Measurements from ENCODE around the gene FAM120AOS.

FAM120AOS gene

GRCh38 chr9:93470391-93470790 lies 17.0 kb upstream of the FAM120AOS start:
- Histone ChIP-seq H3K4me1 (ENCODE audit: control insufficient read depth, insufficient read depth, low read length, poor library complexity, severe bottlenecking) (peaks cover 19% of the 10 kb centered on the region), H3K27ac (ENCODE audit: insufficient read depth, low read length, poor library complexity, severe bottlenecking) (no peak overlapping the region)

GRCh38 chr9:93468763-93469456 lies 15.5 kb upstream of the FAM120AOS start:
- Histone ChIP-seq H3K27ac (ENCODE audit: insufficient read depth, low read length, poor library complexity, severe bottlenecking) (no peak overlapping the region), H3K9me3 (ENCODE audit: control insufficient read depth, low read length) (no peaks in the 10 kb centered on the region), H3K27me3 (replicated peaks; ENCODE audit: control insufficient read depth, insufficient read depth, low read length, poor library complexity, severe bottlenecking) (no peaks in the 10 kb centered on the region), H3K4me3 (ENCODE audit: insufficient read depth, low read depth, low read length, poor library complexity, severe bottlenecking) (no peak overlapping the region), H3K4me1 (ENCODE audit: control insufficient read depth, insufficient read depth, low read length, poor library complexity, severe bottlenecking) (peaks cover 30% of the 10 kb centered on the region), H3K36me3 (ENCODE audit: control insufficient read depth, insufficient read depth, low read length) (peaks cover 3% of the 10 kb centered on the region)
- DNase-seq: no peak

More at GRCh38 chr9:93470391-93470790, 17.0 kb upstream of the FAM120AOS start:
- Histone ChIP-seq H3K27me3 (replicated peaks; ENCODE audit: control insufficient read depth, insufficient read depth, low read length, poor library complexity, severe bottlenecking) (no peaks in the 10 kb centered on the region), H3K4me3 (ENCODE audit: insufficient read depth, low read depth, low read length, poor library complexity, severe bottlenecking) (no peak overlapping the region), H3K9me3 (ENCODE audit: control insufficient read depth, low read length) (no peaks in the 10 kb centered on the region), H3K36me3 (ENCODE audit: control insufficient read depth, insufficient read depth, low read length) (peaks cover 3% of the 10 kb centered on the region)
- no peak for DNase-seq

- Histone ChIP-seq H3K36me3 (ENCODE audit: control insufficient read depth, insufficient read depth, low read length) (peaks cover 3% of the 10 kb centered on the region), H3K27me3 (replicated peaks; ENCODE audit: control insufficient read depth, insufficient read depth, low read length, poor library complexity, severe bottlenecking) (no peaks in the 10 kb centered on the region), H3K9me3 (ENCODE audit: control insufficient read depth, low read length) (no peaks in the 10 kb centered on the region), H3K4me1 (ENCODE audit: control insufficient read depth, insufficient read depth, low read length, poor library complexity, severe bottlenecking) (peaks cover 33% of the 10 kb centered on the region), H3K4me3 (ENCODE audit: insufficient read depth, low read depth, low read length, poor library complexity, severe bottlenecking) (no peak overlapping the region), H3K27ac (ENCODE audit: insufficient read depth, low read length, poor library complexity, severe bottlenecking) (no peak overlapping the region)
- no peak for DNase-seq
Observed at GRCh38 chr9:93467462-93467861, 14.1 kb upstream of the FAM120AOS start.

GRCh38 chr9:93467062-93467416 lies 13.7 kb upstream of the FAM120AOS start:
- Histone ChIP-seq H3K27ac (ENCODE audit: insufficient read depth, low read length, poor library complexity, severe bottlenecking) (no peak overlapping the region), H3K4me1 (ENCODE audit: control insufficient read depth, insufficient read depth, low read length, poor library complexity, severe bottlenecking) (peaks cover 33% of the 10 kb centered on the region), H3K27me3 (replicated peaks; ENCODE audit: control insufficient read depth, insufficient read depth, low read length, poor library complexity, severe bottlenecking) (no peaks in the 10 kb centered on the region), H3K4me3 (ENCODE audit: insufficient read depth, low read depth, low read length, poor library complexity, severe bottlenecking) (no peak overlapping the region), H3K36me3 (ENCODE audit: control insufficient read depth, insufficient read depth, low read length) (peaks cover 3% of the 10 kb centered on the region), H3K9me3 (ENCODE audit: control insufficient read depth, low read length) (no peaks in the 10 kb centered on the region)
- no peak for DNase-seq

- H3K4me1 ChIP-seq (ENCODE audit: control insufficient read depth, insufficient read depth, low read length, poor library complexity, severe bottlenecking): peaks cover 33% of the 10 kb centered on the region
- DNase-seq: no peak
- no peaks in the 10 kb centered on the region for H3K27me3 ChIP-seq (replicated peaks; ENCODE audit: control insufficient read depth, insufficient read depth, low read length, poor library complexity, severe bottlenecking)
- H3K27ac ChIP-seq (ENCODE audit: insufficient read depth, low read length, poor library complexity, severe bottlenecking): no peak overlapping the region
- no peak overlapping the region for H3K4me3 ChIP-seq (ENCODE audit: insufficient read depth, low read depth, low read length, poor library complexity, severe bottlenecking)
- H3K36me3 ChIP-seq (ENCODE audit: control insufficient read depth, insufficient read depth, low read length): peaks cover 3% of the 10 kb centered on the region
- no peaks in the 10 kb centered on the region for H3K9me3 ChIP-seq (ENCODE audit: control insufficient read depth, low read length)
Observed at GRCh38 chr9:93466416-93467061, 13.2 kb upstream of the FAM120AOS start.

- Histone ChIP-seq H3K27ac (ENCODE audit: insufficient read depth, low read length, poor library complexity, severe bottlenecking) (no peak overlapping the region), H3K4me3 (ENCODE audit: insufficient read depth, low read depth, low read length, poor library complexity, severe bottlenecking) (no peak overlapping the region), H3K36me3 (ENCODE audit: control insufficient read depth, insufficient read depth, low read length) (no peaks in the 10 kb centered on the region), H3K9me3 (ENCODE audit: control insufficient read depth, low read length) (no peaks in the 10 kb centered on the region), H3K27me3 (replicated peaks; ENCODE audit: control insufficient read depth, insufficient read depth, low read length, poor library complexity, severe bottlenecking) (no peaks in the 10 kb centered on the region), H3K4me1 (ENCODE audit: control insufficient read depth, insufficient read depth, low read length, poor library complexity, severe bottlenecking) (peaks cover 33% of the 10 kb centered on the region)
- DNase-seq: no peak
Observed at GRCh38 chr9:93465855-93466254, 12.5 kb upstream of the FAM120AOS start.

GRCh38 chr9:93464876-93465275 lies 11.5 kb upstream of the FAM120AOS start:
- Histone ChIP-seq H3K36me3 (ENCODE audit: control insufficient read depth, insufficient read depth, low read length) (no peaks in the 10 kb centered on the region), H3K4me1 (ENCODE audit: control insufficient read depth, insufficient read depth, low read length, poor library complexity, severe bottlenecking) (peaks cover 33% of the 10 kb centered on the region), H3K4me3 (ENCODE audit: insufficient read depth, low read depth, low read length, poor library complexity, severe bottlenecking) (no peak overlapping the region), H3K27ac (ENCODE audit: insufficient read depth, low read length, poor library complexity, severe bottlenecking) (no peak overlapping the region), H3K27me3 (replicated peaks; ENCODE audit: control insufficient read depth, insufficient read depth, low read length, poor library complexity, severe bottlenecking) (no peaks in the 10 kb centered on the region), H3K9me3 (ENCODE audit: control insufficient read depth, low read length) (no peaks in the 10 kb centered on the region)
- no peak for DNase-seq

- DNase-seq: no peak
- Histone ChIP-seq H3K4me3 (ENCODE audit: insufficient read depth, low read depth, low read length, poor library complexity, severe bottlenecking) (no peak overlapping the region), H3K4me1 (ENCODE audit: control insufficient read depth, insufficient read depth, low read length, poor library complexity, severe bottlenecking) (peaks cover 33% of the 10 kb centered on the region), H3K27ac (ENCODE audit: insufficient read depth, low read length, poor library complexity, severe bottlenecking) (no peak overlapping the region), H3K27me3 (replicated peaks; ENCODE audit: control insufficient read depth, insufficient read depth, low read length, poor library complexity, severe bottlenecking) (no peaks in the 10 kb centered on the region), H3K9me3 (ENCODE audit: control insufficient read depth, low read length) (no peaks in the 10 kb centered on the region), H3K36me3 (ENCODE audit: control insufficient read depth, insufficient read depth, low read length) (no peaks in the 10 kb centered on the region)
Observed at GRCh38 chr9:93464395-93464794, 11.0 kb upstream of the FAM120AOS start.

GRCh38 chr9:93463638-93464248 lies 10.4 kb upstream of the FAM120AOS start:
- Histone ChIP-seq H3K27me3 (replicated peaks; ENCODE audit: control insufficient read depth, insufficient read depth, low read length, poor library complexity, severe bottlenecking) (no peaks in the 10 kb centered on the region), H3K36me3 (ENCODE audit: control insufficient read depth, insufficient read depth, low read length) (no peaks in the 10 kb centered on the region), H3K27ac (ENCODE audit: insufficient read depth, low read length, poor library complexity, severe bottlenecking) (peak overlapping the region; percentile 28), H3K4me1 (ENCODE audit: control insufficient read depth, insufficient read depth, low read length, poor library complexity, severe bottlenecking) (peaks cover 33% of the 10 kb centered on the region), H3K9me3 (ENCODE audit: control insufficient read depth, low read length) (no peaks in the 10 kb centered on the region), H3K4me3 (ENCODE audit: insufficient read depth, low read depth, low read length, poor library complexity, severe bottlenecking) (no peak overlapping the region)
- DNase-seq: no peak

GRCh38 chr9:93461821-93462220 lies 8.4 kb upstream of the FAM120AOS start:
- Histone ChIP-seq H3K36me3 (ENCODE audit: control insufficient read depth, insufficient read depth, low read length) (no peaks in the 10 kb centered on the region), H3K27me3 (replicated peaks; ENCODE audit: control insufficient read depth, insufficient read depth, low read length, poor library complexity, severe bottlenecking) (no peaks in the 10 kb centered on the region), H3K4me3 (ENCODE audit: insufficient read depth, low read depth, low read length, poor library complexity, severe bottlenecking) (no peak overlapping the region), H3K27ac (ENCODE audit: insufficient read depth, low read length, poor library complexity, severe bottlenecking) (no peak overlapping the region), H3K4me1 (ENCODE audit: control insufficient read depth, insufficient read depth, low read length, poor library complexity, severe bottlenecking) (peaks cover 34% of the 10 kb centered on the region), H3K9me3 (ENCODE audit: control insufficient read depth, low read length) (no peaks in the 10 kb centered on the region)
- DNase-seq: no peak

Data from effector memory CD4-positive, alpha-beta T cell (primary cell).